ENCODE results near the gene MYH14. TPM values are rescaled to one million over a fixed set of nuclear protein-coding genes. Genes with fewer than 3 reads are reported as not detected.

Gene MYH14
- total RNA-seq, 1 donor from 2014 or later: 23.8 TPM

DNA sequence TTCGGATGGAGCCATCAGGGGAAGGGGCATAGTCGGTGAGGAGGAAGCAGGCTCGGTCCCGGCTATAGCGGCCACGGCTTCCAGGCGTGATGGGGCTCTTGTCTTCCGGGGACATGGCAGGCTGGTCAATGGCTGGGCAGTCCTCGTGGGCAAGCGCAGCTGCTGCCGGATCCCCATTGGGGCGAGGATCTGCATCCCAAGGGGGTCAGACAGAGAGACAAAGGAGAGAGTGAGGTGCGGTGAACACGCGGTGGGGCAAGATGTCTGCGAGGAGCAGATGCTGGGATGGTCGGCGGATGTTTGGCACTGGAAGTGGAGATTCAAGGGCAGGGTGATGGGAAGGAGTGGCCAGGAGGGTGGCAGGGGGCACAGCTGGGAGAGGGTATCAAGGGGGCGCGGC is 117.2 kb downstream of the MYH14 start:
- H3K4me3 ChIP-seq (ENCODE audit: low read depth, low read length): no peak overlapping the region
- TF ChIP-seq CTCF (conservative IDR thresholded peaks at IDR 0.05; ENCODE audit: low read depth, low read length): no peak
- DNase-seq (ENCODE audit: low read depth): no peak

GRCh38 chr19:50321831-50322230 is 118.4 kb downstream of the MYH14 start:
- H3K4me3 ChIP-seq (ENCODE audit: low read depth, low read length): no peak overlapping the region
- no peak for TF ChIP-seq CTCF (conservative IDR thresholded peaks at IDR 0.05; ENCODE audit: low read depth, low read length)
- no peak for DNase-seq (ENCODE audit: low read depth)

DNA sequence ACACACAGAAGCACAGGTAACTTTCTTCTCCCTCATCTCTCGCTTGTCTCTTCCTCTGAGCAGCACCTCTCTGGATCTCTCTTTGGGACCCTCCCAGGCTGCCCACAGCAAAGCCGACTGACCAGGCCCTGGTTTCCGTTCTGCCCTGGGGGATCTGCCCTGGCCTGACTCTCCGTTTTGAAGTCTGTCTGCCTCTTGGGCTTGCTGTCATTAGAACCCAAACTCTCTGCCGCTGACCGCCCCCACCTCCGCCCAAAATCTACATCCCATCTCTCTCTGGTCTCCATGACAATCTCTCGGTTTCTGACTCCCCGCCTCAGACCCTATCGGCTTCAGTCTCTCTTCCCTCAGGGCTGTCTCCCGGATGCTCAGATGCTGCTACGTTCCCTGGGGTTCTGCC is 118.8 kb downstream of the MYH14 start:
- no peak for TF ChIP-seq CTCF (conservative IDR thresholded peaks at IDR 0.05; ENCODE audit: low read depth, low read length)
- no peak for DNase-seq (ENCODE audit: low read depth)
- H3K4me3 ChIP-seq (ENCODE audit: low read depth, low read length): no peak overlapping the region

- no peak overlapping the region for H3K4me3 ChIP-seq (ENCODE audit: low read depth, low read length)
- TF ChIP-seq CTCF (conservative IDR thresholded peaks at IDR 0.05; ENCODE audit: low read depth, low read length): no peak
- no peak for DNase-seq (ENCODE audit: low read depth)
These were observed 119.7 kb downstream of the MYH14 start for GRCh38 chr19:50322931-50323781.

GRCh38 chr19:50323782-50324133 is 120.3 kb downstream of the MYH14 start:
- no peak overlapping the region for H3K4me3 ChIP-seq (ENCODE audit: low read depth, low read length)
- TF ChIP-seq CTCF (conservative IDR thresholded peaks at IDR 0.05; ENCODE audit: low read depth, low read length): no peak
- DNase-seq (ENCODE audit: low read depth): no peak

DNA sequence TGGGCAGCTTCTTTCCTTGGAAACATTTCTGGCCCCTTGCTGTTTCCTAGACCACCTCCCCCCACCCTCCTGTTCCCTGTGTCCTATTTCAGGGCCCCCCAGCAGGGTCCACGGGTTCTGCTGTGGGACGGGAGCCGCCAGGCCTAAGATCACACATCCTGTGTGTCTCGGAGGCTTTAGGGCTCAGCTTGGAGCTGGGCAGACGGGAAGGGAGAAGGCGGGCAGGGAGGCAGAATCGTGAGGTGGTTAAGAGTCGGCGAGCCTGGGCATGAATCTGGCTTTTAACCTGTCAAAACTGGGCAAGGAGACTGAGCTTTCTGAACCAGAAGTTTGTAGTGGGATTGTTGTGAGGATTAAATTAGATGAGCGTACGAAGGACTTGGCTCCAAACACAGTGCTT is 120.9 kb downstream of the MYH14 start:
- TF ChIP-seq CTCF (conservative IDR thresholded peaks at IDR 0.05; ENCODE audit: low read depth, low read length): no peak
- DNase-seq (ENCODE audit: low read depth): no peak

More for the DNA sequence above, 120.9 kb downstream of the MYH14 start:
- H3K4me3 ChIP-seq (ENCODE audit: low read depth, low read length): no peak overlapping the region

All from epithelial cell of proximal tubule (primary cell).